HG02571 (cell line): ENCODE results near the gene RIMS3.

Source experiments
- ATAC-seq: cut with Tn5 transposase; IDR thresholded peaks from one replicate; pipeline ENCODE4 v1.9.1; 2021; ENCODE audit warnings: mild to moderate bottlenecking, moderate library complexity; ENCODE audit not compliant: unreplicated experiment

The RIMS3 gene

DNA sequence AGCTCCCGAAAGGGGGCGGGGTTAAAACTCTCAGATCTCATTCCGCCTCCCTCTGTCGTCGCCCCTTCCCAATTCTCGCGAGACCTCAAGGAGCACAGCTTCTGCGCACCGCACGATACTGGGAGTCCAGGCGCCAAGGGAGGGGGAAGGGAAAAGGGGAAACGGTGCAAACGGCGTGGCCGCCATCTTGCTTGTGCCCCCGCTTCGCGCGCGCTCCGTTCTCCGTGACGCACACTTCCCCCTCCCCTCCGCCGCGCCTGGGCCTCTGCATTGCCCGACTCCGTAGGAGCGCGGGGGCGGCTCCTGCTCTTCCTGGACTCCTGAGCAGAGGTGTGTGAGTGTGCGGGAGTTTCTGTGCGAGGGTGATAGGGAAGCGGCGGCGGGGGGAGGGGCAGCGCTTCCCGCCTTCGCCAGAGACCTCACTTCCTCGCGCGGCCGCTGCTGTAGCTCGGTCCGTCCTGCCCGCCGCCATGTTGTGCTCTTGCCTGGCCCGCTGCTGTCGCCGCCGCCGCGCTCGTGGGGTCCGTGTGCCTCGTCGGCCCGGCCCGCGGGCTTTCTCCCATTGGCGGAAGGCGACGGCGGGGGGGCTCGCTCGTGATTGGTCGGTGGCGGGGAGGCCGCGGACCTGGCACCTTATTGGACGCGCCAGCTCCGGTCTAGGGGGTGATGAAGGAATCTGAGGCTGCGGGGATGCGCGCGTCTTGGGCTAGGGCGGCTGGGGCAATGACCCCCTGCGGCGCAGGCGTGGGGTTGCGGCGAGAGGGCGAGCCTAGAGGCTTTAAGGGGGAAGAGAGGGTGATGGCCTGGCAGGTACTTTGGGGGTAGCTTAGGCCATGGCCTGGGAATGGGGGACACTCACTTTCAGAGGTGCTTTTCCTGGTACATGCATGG lies 26.3 kb upstream of the RIMS3 start, which contains the start of gene NFYC:
NFYC (plus strand) TSS at position 167 of the 891 bp plus-strand sequence. CDS start 47,140 bp downstream, outside the sequence.
- peak; percentile 74 for ATAC-seq

DNA sequence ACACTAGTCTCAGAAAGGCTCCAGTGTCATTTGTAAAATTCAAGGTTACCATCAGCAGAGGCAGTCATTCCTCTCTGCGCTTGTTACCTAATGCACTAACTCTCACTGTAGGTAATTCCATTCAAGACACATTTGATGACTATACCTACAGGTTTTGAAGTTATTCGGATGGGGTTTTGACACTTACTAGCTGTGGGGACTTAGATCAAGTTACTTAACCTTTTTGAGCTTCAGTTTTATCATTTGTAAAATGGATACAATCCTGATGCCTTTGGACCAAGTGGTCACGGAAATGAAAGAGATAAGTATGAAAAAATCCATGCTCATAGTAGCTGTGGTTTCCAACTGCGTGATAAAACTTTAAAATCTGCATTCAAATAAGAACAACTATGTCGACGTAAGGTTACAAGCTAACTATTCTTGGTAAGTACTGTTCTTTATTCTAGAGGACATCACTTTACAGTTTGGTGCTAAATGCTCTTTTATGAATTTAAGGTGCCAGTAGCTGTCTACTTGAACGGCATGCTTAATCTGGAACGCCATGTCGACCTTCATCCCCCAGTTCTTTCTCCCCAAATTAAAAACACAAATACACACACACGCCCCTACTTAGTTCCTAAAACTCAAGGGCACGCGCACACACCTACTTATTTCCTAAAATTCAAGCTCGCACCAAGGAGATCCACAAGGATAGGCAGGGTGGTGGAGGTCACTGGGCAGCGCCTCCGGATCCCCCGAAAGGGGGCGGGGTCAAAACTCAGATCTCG lies 25.5 kb upstream of the RIMS3 start:
- no peak for ATAC-seq

DNA sequence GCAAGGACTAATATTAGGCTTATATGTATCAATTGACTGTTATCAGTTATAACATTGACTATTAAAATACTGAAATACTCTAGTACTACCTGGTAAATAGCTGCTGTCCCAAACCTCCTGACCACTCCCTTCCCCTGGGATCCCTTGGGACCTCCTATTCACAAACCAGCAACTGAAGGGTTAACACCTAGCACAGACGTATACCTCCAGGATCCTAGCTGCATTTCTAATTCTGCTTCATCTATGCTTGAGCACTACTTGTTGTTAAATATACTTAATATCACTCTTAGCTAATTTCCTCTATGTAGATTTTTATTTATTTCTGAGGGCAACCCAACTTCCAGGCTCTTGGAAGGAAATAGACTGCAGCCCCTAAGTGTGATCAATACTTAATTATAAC lies 24.3 kb upstream of the RIMS3 start:
- no peak for ATAC-seq

DNA sequence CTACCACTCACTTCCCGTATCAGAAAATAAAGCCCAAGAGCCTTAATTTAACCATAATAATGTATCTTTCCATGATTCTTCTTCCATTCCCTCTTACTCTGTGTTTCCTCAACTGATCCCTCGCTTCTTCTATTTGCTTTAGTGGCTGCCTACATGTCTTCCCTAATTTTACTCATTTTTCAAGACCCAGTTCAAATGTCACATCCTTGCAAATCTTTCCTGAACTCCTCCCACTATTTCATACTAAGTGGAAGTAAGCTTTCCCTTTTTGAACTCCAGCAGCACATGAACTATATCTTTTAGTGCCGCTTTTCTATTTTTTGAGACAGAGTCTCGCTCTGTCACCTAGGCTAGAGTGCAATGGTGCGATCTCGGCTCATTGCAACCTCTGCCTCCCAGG lies 22.2 kb upstream of the RIMS3 start:
- no peak for ATAC-seq

DNA sequence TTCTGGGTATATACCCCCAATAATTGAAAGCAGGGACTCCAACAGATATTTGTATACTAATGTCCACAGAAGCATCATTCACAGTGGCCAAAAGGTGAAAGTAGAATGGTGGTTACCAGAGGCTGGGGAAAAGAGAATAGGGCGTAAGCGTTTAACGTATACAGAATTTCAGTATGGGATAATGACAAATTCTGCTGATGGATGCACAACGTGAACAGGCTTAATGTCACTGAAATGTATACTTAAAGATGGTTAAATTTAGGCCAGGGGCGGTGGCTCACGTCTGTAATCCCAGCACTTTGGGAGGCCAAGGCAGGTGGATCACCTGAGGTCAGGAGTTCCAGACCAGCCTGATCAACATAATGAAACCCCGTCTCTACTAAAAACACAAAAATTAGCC lies 21.6 kb upstream of the RIMS3 start:
- no peak for ATAC-seq

DNA sequence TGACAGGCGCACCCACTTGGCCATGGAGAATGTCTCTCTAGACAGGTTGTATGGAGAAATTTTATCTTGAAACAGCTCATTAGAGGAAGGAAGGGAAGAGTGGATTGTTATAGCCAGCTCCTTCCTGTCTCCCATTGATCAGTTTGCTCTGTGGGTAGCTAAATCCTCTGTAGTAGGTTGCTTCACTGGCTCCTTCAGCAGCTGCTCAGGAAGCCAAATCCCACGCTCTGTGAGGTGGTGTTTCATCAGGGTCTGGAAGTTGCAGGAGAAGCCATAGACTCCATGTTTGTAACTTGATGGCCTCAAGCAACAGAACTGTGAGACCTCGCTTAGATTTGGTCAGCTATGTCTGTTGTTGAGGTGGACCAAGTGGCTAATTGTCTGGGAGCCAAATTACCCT lies 19.2 kb upstream of the RIMS3 start:
- no peak for ATAC-seq

DNA sequence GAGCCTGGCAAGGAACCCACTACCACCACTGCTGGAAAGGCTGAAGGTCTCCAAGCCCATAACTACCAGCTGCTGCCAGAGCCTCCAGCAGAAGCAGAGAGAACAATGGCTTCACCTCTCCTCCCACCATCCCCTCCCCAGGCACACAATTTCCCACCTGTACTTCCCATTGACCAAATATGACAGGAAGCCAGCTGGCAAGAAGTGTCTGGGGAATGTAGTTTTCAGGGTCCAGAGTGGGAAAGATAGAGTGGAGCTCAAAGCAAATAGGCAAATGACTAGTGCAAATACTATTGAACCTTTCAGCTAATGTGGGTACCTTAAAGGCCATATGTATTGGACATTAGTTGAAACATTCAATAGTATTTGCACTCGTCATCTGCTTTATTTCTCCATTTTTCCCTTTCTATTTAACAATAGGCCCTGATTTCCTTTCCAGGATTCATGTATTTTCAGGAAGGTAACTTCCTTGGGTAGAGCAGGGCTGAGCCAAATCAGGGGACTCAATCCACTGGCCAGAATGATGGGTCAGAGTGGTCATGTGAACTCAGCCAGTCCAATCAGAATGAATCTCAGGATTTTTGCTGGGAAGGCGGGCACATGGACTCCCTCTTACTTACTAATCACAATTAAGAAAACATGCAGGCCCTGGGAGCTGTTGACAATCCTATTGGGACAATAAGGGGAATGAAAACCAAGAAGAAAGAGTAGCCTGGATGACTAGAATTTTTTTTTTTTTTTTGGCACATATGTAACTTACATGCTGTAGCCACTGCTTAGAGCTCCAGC lies 13.9 kb upstream of the RIMS3 start:
- ATAC-seq, result no peak

DNA sequence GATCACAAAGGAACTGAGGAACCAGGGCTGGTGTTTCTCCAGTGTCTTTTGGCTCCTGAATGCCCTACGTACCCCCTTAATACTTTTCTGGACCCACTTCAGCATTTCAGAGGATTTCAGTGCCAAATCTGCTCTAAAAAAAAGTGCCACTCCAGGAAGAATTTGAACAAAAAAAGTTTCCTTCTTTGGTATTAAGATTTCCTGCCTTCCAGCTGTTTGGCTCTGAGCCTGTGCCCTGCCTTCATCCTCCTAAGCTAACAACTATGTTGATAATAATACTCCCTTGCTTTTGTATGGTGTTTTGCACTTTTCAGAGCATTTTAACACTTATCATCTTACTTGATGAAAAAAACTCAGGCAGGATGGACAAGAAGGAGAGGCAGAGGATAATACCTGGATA lies 11.0 kb upstream of the RIMS3 start:
- ATAC-seq, result no peak

DNA sequence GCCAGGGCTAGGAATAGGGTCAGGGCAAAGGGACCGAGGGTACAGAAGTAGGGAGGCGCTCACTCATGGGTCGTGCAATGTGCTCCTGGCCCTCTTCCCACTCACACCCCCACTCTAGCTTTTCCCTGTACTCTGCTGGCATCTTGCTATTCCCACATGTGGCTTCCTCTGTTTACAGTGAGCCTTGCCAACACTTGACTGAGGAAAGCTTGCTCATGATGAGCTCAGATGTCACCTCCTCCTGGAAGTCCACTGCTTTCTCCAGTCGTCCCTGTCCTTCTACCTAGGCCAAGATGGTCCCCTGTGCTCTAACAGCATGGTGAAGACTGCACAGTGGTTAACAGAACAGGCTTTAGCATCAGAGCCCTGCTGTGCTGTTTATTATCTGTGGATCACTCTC lies 8.0 kb upstream of the RIMS3 start:
- ATAC-seq, result no peak

DNA sequence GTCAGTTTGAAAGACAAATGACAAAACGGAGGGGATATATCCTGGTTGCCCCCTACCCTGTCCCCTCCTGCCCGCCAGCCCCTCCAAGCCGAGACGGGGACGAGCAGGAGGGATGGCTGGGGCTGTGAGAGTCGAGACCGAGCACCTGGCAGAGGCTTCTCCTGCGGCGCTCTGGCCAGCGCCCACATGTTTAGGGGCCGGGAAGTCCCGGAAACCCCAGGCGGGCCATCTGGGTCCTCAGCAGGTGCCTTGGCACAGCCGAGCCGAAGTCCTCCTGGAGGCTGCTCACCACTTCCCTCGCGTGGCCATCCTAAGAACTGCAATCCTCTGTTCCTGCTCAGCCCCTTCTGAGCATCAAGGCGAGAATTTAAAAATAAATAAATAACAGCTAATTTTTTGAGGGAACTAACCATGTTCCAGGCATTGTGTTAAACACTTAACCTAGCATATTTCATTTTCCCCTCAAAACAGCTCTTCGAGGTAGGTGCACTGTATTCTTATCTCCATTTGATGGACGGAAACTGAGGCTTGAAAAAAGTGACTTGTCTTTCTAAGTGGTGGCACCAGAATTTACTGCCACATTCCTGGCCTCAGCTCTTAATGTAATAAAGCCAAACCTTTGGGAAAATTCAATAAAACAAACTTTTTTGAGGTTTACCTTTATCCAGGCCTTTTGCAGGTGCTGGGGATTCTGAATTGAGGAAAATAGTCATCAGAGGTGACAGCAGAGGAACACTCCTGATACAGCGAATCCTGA lies 3.5 kb upstream of the RIMS3 start:
- peak; percentile 64 for ATAC-seq

DNA sequence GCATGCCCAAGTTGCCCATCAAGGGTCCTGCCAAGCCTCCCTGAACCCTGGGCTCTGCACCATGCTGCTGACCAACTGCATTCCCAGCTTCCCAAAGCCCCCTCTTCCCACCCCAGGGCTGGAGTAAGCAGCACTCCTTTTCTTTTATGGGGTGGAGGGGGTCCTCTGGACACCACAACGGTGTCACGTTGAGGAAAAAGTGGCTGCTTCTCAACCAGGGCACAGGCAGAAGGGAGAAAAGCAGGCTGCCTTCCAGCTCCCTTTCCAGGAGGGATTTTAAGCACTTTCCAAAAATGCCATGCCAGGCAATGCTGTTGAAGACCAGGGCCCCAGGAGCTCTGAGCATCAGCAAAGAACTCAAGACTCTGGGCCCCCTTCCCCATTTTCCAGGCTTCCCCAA lies 691 bp downstream of the RIMS3 start:
- no peak for ATAC-seq

DNA sequence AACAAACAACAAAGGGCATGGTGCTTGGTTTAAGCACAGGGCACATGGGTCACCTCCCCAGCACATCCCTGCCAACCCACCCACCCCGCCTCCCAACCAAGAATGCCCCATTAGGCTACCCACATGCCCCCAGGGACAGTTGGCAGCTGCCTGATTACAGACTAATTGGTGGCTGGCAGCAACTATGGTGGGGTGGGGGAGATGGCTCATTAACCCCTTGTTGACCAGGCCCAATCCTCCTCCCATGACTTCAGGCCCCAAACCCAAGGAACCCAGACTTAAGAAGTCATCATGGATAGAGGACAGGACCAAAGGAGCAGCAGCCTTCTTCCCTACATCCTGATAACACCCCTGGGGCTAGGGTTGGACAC lies 1.3 kb downstream of the RIMS3 start:
- no peak for ATAC-seq

DNA sequence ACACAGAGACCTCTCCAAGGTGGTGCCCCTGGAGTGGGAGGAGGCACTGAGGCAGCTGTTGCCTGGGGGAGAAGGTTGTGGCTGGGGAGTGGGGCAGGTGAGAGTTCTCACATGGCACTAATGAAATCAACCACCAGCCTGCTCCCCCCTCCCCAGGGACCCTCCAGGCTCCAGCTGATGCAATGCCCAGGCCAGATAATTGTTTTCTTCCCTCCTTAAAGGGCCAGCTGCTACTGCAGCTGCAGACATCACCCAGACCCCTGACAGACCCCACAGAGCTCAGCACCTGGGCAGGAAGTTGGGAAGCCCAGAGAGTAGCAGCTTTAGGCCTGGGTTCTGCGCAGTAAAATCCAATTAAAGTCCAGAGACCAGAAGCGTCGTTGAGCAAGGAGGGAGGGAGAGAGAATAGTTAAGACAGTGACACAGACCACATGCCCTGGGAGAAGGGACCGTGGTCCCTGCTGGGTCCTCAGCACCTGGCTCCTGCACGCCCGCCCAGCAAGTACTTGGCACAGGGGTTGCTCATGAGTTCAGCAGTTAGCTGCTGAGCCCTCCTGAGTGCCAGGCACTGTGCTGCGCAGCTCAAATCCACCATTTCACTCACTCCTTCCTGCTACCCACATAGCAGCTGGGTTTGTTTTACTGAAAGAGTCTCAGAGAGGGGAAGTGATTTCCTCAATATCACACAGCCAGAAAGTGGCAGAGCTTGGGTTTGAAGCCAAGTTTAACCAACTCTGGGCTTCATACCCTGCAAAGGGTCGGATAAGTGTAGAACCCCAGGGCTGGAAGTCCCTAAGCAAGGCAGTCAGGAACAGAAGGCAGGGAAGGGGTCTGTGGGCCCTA lies 1.9 kb downstream of the RIMS3 start:
- ATAC-seq, result no peak

DNA sequence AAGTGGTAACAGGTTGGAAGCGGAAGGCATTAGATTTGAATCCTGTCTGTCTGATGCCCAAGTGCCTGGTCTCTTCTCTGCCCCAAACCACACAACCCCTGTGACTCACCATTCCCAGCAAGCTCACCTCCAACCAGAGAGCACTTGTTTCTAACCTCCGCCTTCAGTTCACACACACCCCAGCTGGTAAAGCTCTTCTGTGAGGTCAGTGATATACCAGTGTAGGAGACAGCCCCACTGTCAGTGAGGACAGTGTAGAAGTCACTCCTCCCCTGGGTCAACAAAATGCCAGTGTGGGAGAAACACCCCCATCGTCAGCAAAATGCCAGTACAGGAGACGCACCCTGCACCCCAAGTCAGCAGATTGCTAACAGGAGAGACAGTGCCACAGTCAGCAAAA lies 2.6 kb downstream of the RIMS3 start:
- ATAC-seq, result no peak

DNA sequence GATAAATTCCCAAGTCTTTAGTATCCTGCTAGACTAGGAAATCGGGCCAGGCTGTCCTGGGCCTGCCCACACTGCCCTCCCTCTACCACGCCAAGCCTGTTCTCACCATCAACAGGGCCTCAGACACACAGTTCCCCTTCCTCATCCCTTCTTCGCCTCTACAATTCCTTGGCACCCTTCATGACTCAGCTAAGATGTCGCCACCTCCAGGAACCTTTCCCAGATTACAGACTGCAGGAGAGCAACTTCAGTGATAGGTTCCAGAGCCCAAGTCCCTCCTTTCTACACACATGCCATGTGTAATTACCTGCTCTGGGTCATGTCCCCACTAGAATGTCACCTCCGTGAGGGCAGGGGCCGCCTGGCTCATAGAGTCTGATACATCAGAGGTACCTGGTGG lies 3.3 kb downstream of the RIMS3 start:
- ATAC-seq, result no peak

DNA sequence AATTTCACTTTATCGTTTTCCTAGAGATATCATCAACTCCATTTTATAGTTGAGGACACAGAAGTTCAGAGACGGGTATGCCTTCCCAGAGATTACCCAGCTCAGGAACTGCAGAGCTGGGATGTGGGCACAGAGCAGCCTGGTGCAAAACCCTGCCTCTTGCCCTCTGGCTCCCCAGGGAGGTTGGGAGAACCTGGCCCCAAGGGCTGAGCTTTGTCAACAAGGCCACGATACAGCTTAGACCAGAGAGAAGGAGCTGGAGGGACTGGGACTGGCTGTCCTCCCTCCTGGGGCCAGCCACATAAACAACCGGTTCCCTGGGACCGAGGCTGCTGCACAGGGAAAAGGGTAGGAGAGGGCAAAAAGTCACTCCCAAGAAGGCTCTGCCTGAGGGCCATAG lies 3.8 kb downstream of the RIMS3 start:
- no peak for ATAC-seq

DNA sequence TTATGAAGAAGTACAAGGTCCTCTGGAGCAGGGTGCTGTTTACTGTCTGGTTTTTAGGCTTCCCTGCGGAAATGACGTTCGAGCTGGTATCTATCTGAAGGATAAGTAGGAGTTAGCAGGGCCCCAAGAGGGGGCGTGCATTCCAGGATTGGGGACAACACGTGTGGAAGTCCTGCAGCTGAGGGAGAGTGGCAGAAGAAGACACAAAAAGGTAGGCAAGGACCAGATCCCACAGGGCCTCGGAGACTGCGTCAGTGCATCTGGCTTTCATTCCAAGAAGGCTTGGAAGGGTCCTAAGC lies 5.9 kb downstream of the RIMS3 start:
- ATAC-seq, result no peak

DNA sequence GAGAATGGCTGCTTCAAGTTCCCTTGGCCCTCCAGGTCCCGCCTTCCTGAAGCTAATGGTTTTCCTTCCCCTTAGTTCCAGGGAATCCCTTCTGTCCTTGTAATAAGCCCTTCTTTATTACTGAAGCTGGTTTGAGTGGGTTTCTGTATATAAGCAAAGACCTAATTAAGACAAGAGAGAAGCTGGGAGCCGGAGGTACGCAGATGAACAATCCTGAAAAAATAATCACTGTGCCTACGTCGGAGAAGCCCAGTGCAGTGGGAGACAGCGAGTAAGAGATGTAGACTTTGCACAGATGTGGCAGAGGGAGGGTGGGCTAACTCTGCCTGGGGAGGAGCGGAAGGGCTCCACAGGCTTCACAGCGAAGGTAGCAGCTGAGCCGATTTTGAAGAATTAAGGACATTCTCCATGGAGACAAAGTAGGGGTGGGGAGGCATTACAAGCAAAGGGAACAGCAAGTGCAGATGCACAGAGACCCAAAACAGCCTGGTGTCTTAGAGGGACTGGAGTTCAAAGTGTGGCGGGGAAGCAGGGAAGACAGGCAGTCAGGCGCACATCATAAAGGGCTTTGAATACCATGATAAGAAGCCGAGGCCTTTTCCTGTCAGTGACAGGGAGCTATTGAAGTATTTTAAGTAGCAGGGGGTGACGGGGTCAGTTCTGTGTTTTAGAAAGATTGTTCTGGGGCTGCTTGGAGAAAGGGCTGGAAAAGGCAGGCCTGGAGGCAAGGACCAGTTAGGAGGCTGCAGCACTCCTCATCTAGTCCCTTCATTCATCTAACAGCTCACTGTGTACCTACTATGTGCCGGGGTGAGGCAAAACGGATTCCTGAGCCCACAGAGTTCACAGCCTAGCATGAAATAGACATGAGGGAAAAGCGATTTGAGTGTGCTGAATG lies 6.5 kb downstream of the RIMS3 start:
- no peak for ATAC-seq

DNA sequence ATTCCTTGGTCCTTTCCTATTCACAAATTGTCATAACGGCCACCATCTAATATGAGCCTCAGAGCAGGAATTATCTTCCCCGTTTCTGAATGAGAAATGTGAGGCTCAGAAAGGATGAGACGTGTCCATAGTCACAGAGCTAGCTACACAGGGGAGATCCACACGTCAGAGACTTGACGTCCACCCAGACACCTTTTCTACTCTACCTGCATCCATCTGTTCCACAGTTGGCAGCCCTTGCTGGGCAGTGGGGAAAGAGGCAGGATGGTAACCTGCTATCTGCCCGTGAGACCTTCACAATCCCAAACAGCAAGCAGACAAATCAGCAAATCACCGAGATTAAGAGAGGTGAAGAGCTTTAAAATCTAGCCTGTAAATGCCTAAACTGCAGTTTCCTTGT lies 8.4 kb downstream of the RIMS3 start:
- no peak for ATAC-seq
